PC-9 (cell line): ENCODE data around the gene SCP2.

Source experiments
- CTCF ChIP-seq: fragments of 200-600 bp; sonication (generic); conservative IDR thresholded peaks from 2 replicates; pipeline ENCODE4 v1.6.1; 2017; ENCODE audit warnings: mixed run types, antibody characterized with exemption, mild to moderate bottlenecking, moderate library complexity
- EZH2 ChIP-seq: fragments of 200-600 bp; sonication (generic); IDR thresholded peaks from 2 replicates; pipeline ENCODE4 v1.8.0; 2017; ENCODE audit warnings: antibody characterized with exemption, low read depth

DNA sequence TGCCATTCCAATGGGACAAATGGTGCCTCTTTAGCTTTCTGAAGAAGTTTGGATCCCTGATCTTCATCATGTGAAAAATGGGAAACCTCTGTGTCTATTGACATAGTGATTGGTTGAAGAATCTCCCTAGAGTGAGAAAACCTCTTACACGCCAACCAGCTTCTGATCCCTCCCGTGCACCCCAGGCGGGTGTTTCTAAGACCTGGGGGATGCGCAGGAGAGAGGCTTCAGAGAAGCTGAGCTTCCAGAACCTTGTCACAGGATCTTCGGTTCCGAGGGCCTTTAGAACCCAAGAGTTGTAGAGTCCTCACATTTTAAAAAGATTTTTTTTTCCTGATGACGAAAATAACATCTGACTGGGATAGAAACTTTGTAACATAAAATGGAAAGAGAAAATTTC is 146.2 kb downstream of the SCP2 start:
- TF ChIP-seq CTCF (no peak), EZH2 (no peak)
